Skeletal muscle satellite cell (primary cell): ENCODE measurements around the gene E2F3.
"Not testable (repeated sequence)": the region's sequence is repeated elsewhere in the genome, so short reads cannot be mapped to it uniquely, and the experiment has no call there.

Source experiments
- H3K27me3 ChIP-seq: 2 replicates; pipeline ENCODE4 v1.7.0; 2013; ENCODE audit warnings: low read length; ENCODE audit not compliant: control insufficient read depth, insufficient read depth
- H3K36me3 ChIP-seq: 2 replicates; pipeline ENCODE4 v1.7.0; 2013; ENCODE audit warnings: mild to moderate bottlenecking, control low read depth, low read length; ENCODE audit not compliant: insufficient read depth
- H3K4me1 ChIP-seq: 2 replicates; pipeline ENCODE4 v1.7.0; 2013; ENCODE audit warnings: low read length; ENCODE audit not compliant: control insufficient read depth, insufficient read depth
- H3K4me2 ChIP-seq: 2 replicates; pipeline ENCODE4 v1.7.0; 2013; ENCODE audit warnings: mild to moderate bottlenecking, low read length
- H3K4me3 ChIP-seq: 2 replicates; pipeline ENCODE4 v1.7.0; 2013; ENCODE audit warnings: low read length
- H3K9ac ChIP-seq: 2 replicates; pipeline ENCODE4 v1.7.0; 2013; ENCODE audit warnings: mild to moderate bottlenecking, low read depth, low read length, moderate library complexity
- H3K9me3 ChIP-seq: replicated peaks from 2 replicates; pipeline ENCODE4 v1.7.0; 2013; ENCODE audit warnings: mild to moderate bottlenecking, control low read depth, low read length

Gene E2F3

GRCh38 chr6:20458027-20458894, 56.6 kb downstream of the E2F3 start:
- no peak overlapping the region for H3K4me3 ChIP-seq
- peaks cover 4% of the 10 kb centered on the region for H3K4me1 ChIP-seq
- H3K4me2 ChIP-seq: no peak overlapping the region
- no peaks in the 10 kb centered on the region for H3K27me3 ChIP-seq
- H3K36me3 ChIP-seq: peaks cover 10% of the 10 kb centered on the region
- H3K9ac ChIP-seq: no peak overlapping the region
- no peaks in the 10 kb centered on the region for H3K9me3 ChIP-seq

- Histone ChIP-seq H3K9me3 (no peaks in the 10 kb centered on the region), H3K4me1 (peaks cover 4% of the 10 kb centered on the region), H3K36me3 (peaks cover 11% of the 10 kb centered on the region), H3K4me3 (no peak overlapping the region), H3K9ac (no peak overlapping the region), H3K27me3 (no peaks in the 10 kb centered on the region), H3K4me2 (no peak overlapping the region)
These were observed 58.0 kb downstream of the E2F3 start for GRCh38 chr6:20459682-20460081.

- no peaks in the 10 kb centered on the region for H3K9me3 ChIP-seq
- no peaks in the 10 kb centered on the region for H3K4me1 ChIP-seq
- no peak overlapping the region for H3K4me2 ChIP-seq
- H3K9ac ChIP-seq: no peak overlapping the region
- H3K4me3 ChIP-seq: no peak overlapping the region
- H3K27me3 ChIP-seq: no peaks in the 10 kb centered on the region
- H3K36me3 ChIP-seq: peaks cover 13% of the 10 kb centered on the region
These were observed 59.9 kb downstream of the E2F3 start for GRCh38 chr6:20461576-20461975.

- Histone ChIP-seq H3K4me1 (no peaks in the 10 kb centered on the region), H3K9ac (no peak overlapping the region), H3K4me3 (no peak overlapping the region), H3K36me3 (peaks cover 12% of the 10 kb centered on the region), H3K4me2 (no peak overlapping the region), H3K9me3 (no peaks in the 10 kb centered on the region), H3K27me3 (no peaks in the 10 kb centered on the region)
These were observed 61.7 kb downstream of the E2F3 start for GRCh38 chr6:20463396-20463795.

- no peaks in the 10 kb centered on the region for H3K9me3 ChIP-seq
- no peak overlapping the region for H3K4me3 ChIP-seq
- H3K4me1 ChIP-seq: no peaks in the 10 kb centered on the region
- H3K4me2 ChIP-seq: no peak overlapping the region
- peaks cover 14% of the 10 kb centered on the region for H3K36me3 ChIP-seq
- no peak overlapping the region for H3K9ac ChIP-seq
- H3K27me3 ChIP-seq: no peaks in the 10 kb centered on the region
These were observed 62.4 kb downstream of the E2F3 start for GRCh38 chr6:20464041-20464440.

- no peak overlapping the region for H3K4me2 ChIP-seq
- no peaks in the 10 kb centered on the region for H3K4me1 ChIP-seq
- H3K9me3 ChIP-seq: no peaks in the 10 kb centered on the region
- H3K36me3 ChIP-seq: peaks cover 14% of the 10 kb centered on the region
- H3K4me3 ChIP-seq: no peak overlapping the region
- H3K9ac ChIP-seq: no peak overlapping the region
- no peaks in the 10 kb centered on the region for H3K27me3 ChIP-seq
These were observed 63.2 kb downstream of the E2F3 start for GRCh38 chr6:20464847-20465246.

- H3K9me3 ChIP-seq, H3K4me3 ChIP-seq: not testable (repeated sequence)
These were observed 63.9 kb downstream of the E2F3 start for GRCh38 chr6:20465616-20466015.

GRCh38 chr6:20467437-20467836, 65.8 kb downstream of the E2F3 start:
- no peak overlapping the region for H3K4me2 ChIP-seq
- H3K4me1 ChIP-seq: no peaks in the 10 kb centered on the region
- H3K27me3 ChIP-seq: no peaks in the 10 kb centered on the region
- H3K36me3 ChIP-seq: peaks cover 14% of the 10 kb centered on the region
- no peak overlapping the region for H3K4me3 ChIP-seq
- no peak overlapping the region for H3K9ac ChIP-seq
- no peaks in the 10 kb centered on the region for H3K9me3 ChIP-seq

More at GRCh38 chr6:20465616-20466015, 63.9 kb downstream of the E2F3 start:
- H3K9ac ChIP-seq, H3K4me2 ChIP-seq, H3K4me1 ChIP-seq, H3K27me3 ChIP-seq: not testable (repeated sequence)
- peaks cover 14% of the 10 kb centered on the region for H3K36me3 ChIP-seq

GRCh38 chr6:20468209-20468608, 66.5 kb downstream of the E2F3 start:
- Histone ChIP-seq H3K27me3 (no peaks in the 10 kb centered on the region), H3K4me3 (no peak overlapping the region), H3K4me2 (no peak overlapping the region), H3K9ac (no peak overlapping the region), H3K36me3 (peaks cover 14% of the 10 kb centered on the region), H3K4me1 (no peaks in the 10 kb centered on the region), H3K9me3 (no peaks in the 10 kb centered on the region)

GRCh38 chr6:20472748-20473147, 71.1 kb downstream of the E2F3 start:
- H3K9ac ChIP-seq: no peak overlapping the region
- H3K4me2 ChIP-seq: no peak overlapping the region
- H3K4me1 ChIP-seq: no peaks in the 10 kb centered on the region
- peaks cover 7% of the 10 kb centered on the region for H3K36me3 ChIP-seq
- no peak overlapping the region for H3K4me3 ChIP-seq
- H3K9me3 ChIP-seq: no peaks in the 10 kb centered on the region
- H3K27me3 ChIP-seq: no peaks in the 10 kb centered on the region

GRCh38 chr6:20473518-20473917, 71.8 kb downstream of the E2F3 start:
- Histone ChIP-seq H3K4me3 (no peak overlapping the region), H3K9ac (no peak overlapping the region), H3K36me3 (peaks cover 4% of the 10 kb centered on the region), H3K4me2 (no peak overlapping the region), H3K9me3 (no peaks in the 10 kb centered on the region), H3K27me3 (no peaks in the 10 kb centered on the region), H3K4me1 (no peaks in the 10 kb centered on the region)
